Tibial nerve (tissue), 4 donors: ENCODE results near the gene RAB24.

Experiments
- EP300 ChIP-seq, 2 donors: sonication (generic); formaldehyde crosslinking; IDR thresholded peaks; one replicate each; pipeline ENCODE4 v1.6.1; 2017; ENCODE audit warnings: antibody characterized with exemption in 2 of 2, mild to moderate bottlenecking in 1 of 2
- POLR2A ChIP-seq, 2 donors: fragments of 450-650 bp; IDR thresholded peaks; one replicate each; pipeline ENCODE4 v1.6.1; 2017; ENCODE audit warnings: antibody characterized with exemption in 2 of 2, mild to moderate bottlenecking in 2 of 2, moderate library complexity in 2 of 2
- TF ChIP-seq, protein P1 (sequence below), 5 experiments: fragments of 200-600 bp in 3 of 5; fragments of 450-650 bp in 2 of 5; sonication (generic) in 3 of 5; IDR thresholded peaks; one replicate each; pipeline ENCODE4 v1.5.1; 2016 to 2019; ENCODE audit warnings: antibody characterized with exemption in 5 of 5, mild to moderate bottlenecking in 3 of 5, moderate library complexity in 2 of 5

DNA sequence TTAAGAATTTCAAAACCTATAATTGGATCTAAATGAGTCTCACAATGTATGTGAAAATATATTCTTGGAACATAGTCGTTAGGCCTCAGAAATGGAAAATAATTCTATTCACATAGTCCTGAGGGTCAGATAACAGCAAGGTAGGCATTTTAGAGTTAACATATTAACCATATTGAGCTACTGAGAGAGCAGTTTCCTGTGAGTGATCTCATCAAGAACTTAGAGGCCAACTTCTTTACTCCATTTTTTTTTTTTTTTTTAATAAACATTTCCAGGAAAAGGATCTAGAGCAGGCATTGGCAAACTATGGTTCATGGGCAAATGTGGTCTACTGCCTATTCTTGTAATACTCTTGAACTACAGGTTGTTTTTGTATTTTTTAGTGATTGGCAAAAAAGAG is 26.6 kb downstream of the RAB24 start:
- TF ChIP-seq, protein P1, sequence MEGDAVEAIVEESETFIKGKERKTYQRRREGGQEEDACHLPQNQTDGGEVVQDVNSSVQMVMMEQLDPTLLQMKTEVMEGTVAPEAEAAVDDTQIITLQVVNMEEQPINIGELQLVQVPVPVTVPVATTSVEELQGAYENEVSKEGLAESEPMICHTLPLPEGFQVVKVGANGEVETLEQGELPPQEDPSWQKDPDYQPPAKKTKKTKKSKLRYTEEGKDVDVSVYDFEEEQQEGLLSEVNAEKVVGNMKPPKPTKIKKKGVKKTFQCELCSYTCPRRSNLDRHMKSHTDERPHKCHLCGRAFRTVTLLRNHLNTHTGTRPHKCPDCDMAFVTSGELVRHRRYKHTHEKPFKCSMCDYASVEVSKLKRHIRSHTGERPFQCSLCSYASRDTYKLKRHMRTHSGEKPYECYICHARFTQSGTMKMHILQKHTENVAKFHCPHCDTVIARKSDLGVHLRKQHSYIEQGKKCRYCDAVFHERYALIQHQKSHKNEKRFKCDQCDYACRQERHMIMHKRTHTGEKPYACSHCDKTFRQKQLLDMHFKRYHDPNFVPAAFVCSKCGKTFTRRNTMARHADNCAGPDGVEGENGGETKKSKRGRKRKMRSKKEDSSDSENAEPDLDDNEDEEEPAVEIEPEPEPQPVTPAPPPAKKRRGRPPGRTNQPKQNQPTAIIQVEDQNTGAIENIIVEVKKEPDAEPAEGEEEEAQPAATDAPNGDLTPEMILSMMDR (IDR thresholded peaks at IDR 0.05): no peak
- TF ChIP-seq POLR2A (IDR thresholded peaks at IDR 0.05): no peak
- TF ChIP-seq EP300 (IDR thresholded peaks at IDR 0.05): no peak
